ENCODE data around the gene STUB1.

GRCh38 chr16:694187-694862, 14.1 kb downstream of the STUB1 start:
- TF ChIP-seq, protein P1, sequence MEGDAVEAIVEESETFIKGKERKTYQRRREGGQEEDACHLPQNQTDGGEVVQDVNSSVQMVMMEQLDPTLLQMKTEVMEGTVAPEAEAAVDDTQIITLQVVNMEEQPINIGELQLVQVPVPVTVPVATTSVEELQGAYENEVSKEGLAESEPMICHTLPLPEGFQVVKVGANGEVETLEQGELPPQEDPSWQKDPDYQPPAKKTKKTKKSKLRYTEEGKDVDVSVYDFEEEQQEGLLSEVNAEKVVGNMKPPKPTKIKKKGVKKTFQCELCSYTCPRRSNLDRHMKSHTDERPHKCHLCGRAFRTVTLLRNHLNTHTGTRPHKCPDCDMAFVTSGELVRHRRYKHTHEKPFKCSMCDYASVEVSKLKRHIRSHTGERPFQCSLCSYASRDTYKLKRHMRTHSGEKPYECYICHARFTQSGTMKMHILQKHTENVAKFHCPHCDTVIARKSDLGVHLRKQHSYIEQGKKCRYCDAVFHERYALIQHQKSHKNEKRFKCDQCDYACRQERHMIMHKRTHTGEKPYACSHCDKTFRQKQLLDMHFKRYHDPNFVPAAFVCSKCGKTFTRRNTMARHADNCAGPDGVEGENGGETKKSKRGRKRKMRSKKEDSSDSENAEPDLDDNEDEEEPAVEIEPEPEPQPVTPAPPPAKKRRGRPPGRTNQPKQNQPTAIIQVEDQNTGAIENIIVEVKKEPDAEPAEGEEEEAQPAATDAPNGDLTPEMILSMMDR (IDR thresholded peaks at IDR 0.05) = no peak
- no peak for TF ChIP-seq POLR2A (IDR thresholded peaks at IDR 0.05)
